OCI-LY1 (cell line): ENCODE measurements around the gene CEP120.

ENCODE experiments used
- H2AFZ ChIP-seq: fragments of 200-600 bp; sonication (generic), shearing (Covaris generic); 2 replicates; pipeline ENCODE4 v1.6.0; 2014; ENCODE audit warnings: antibody characterized with exemption, mild to moderate bottlenecking, low read length
- H3F3A ChIP-seq: fragments of 200-600 bp; sonication (generic), shearing (Covaris generic); 2 replicates; pipeline ENCODE4 v1.6.0; 2014; ENCODE audit warnings: mild to moderate bottlenecking, antibody characterized with exemption, low read length, moderate library complexity; ENCODE audit not compliant: insufficient read depth
- H3K27ac ChIP-seq: fragments of 200-600 bp; sonication (generic); 2 replicates; pipeline ENCODE4 v1.5.1; 2014; ENCODE audit warnings: low read length, mixed run types, mild to moderate bottlenecking, low read depth; ENCODE audit not compliant: poor library complexity, severe bottlenecking
- H3K27me3 ChIP-seq: fragments of 200-600 bp; sonication (generic); 2 replicates; pipeline ENCODE4 v1.6.0; 2014; ENCODE audit warnings: antibody characterized with exemption, mild to moderate bottlenecking, low read length, moderate library complexity; ENCODE audit not compliant: insufficient read depth
- H3K36me3 ChIP-seq: fragments of 200-600 bp; sonication (generic); 2 replicates; pipeline ENCODE4 v1.6.1; 2014; ENCODE audit warnings: mild to moderate bottlenecking, antibody characterized with exemption, low read length, moderate library complexity, mixed read lengths; ENCODE audit not compliant: insufficient read depth
- H3K4me1 ChIP-seq: fragments of 200-600 bp; sonication (generic); 2 replicates; pipeline ENCODE4 v1.5.1; 2014; ENCODE audit warnings: mild to moderate bottlenecking, low read length, moderate library complexity; ENCODE audit not compliant: insufficient read depth, severe bottlenecking
- H3K4me2 ChIP-seq: fragments of 200-600 bp; sonication (generic), shearing (Covaris generic); 2 replicates; pipeline ENCODE4 v1.6.1; 2014; ENCODE audit warnings: low read length
- H3K4me3 ChIP-seq: fragments of 200-600 bp; sonication (generic); 2 replicates; pipeline ENCODE4 v1.5.1; 2014; ENCODE audit warnings: low read length, low read depth, mild to moderate bottlenecking, mixed read lengths; ENCODE audit not compliant: poor library complexity, severe bottlenecking
- H3K79me2 ChIP-seq: fragments of 200-600 bp; shearing (Covaris generic); 2 replicates; pipeline ENCODE4 v1.6.1; 2016; ENCODE audit warnings: mixed run types, low read length, mixed read lengths; ENCODE audit not compliant: insufficient read depth
- H3K9ac ChIP-seq: fragments of 200-600 bp; sonication (generic), shearing (Covaris generic); 2 replicates; pipeline ENCODE4 v1.6.1; 2014; ENCODE audit warnings: mild to moderate bottlenecking, low read length, mixed read lengths
- H3K9me2 ChIP-seq: fragments of 200-600 bp; sonication (generic), shearing (Covaris generic); 2 replicates; pipeline ENCODE4 v1.6.1; 2014; ENCODE audit warnings: low read depth, mild to moderate bottlenecking, low read length, mixed read lengths
- H3K9me3 ChIP-seq: fragments of 200-600 bp; shearing (Covaris generic); 2 replicates; pipeline ENCODE4 v1.6.1; 2014; ENCODE audit warnings: low read length, mixed read lengths
- H4K20me1 ChIP-seq: fragments of 200-600 bp; sonication (generic), shearing (Covaris generic); 2 replicates; pipeline ENCODE4 v1.6.0; 2016; ENCODE audit warnings: mild to moderate bottlenecking, low read length; ENCODE audit not compliant: insufficient read depth
- CTCF ChIP-seq: fragments of 200-600 bp; sonication (generic), shearing (Covaris generic); IDR thresholded peaks from 2 replicates; pipeline ENCODE4 v1.5.1; 2017; ENCODE audit warnings: mild to moderate bottlenecking, antibody characterized with exemption, low read length, moderate library complexity, mixed read lengths
- EZH2 ChIP-seq: fragments of 200-600 bp; sonication (generic), shearing (Covaris generic); IDR thresholded peaks from 2 replicates; pipeline ENCODE4 v1.8.0; 2017; ENCODE audit warnings: borderline replicate concordance, mixed run types, mild to moderate bottlenecking, antibody characterized with exemption, low read length, moderate library complexity, mixed read lengths

The CEP120 gene

GRCh38 chr5:123429993-123430392, 6.8 kb upstream of the CEP120 start:
- H3F3A ChIP-seq = no peaks in the 10 kb centered on the region
- peak overlapping the region; percentile 83; the same call in 1 of the 2 replicates for H2AFZ ChIP-seq
- H3K9me2 ChIP-seq = no peaks in the 10 kb centered on the region
- H3K27ac ChIP-seq = no peak overlapping the region
- no peak overlapping the region for H3K4me2 ChIP-seq
- H3K36me3 ChIP-seq = no peaks in the 10 kb centered on the region
- H4K20me1 ChIP-seq = no peaks in the 10 kb centered on the region
- H3K79me2 ChIP-seq = no peaks in the 10 kb centered on the region
- no peaks in the 10 kb centered on the region for H3K4me1 ChIP-seq
- no peak overlapping the region for H3K4me3 ChIP-seq
- TF ChIP-seq CTCF (no peak), EZH2 (no peak)
- no peaks in the 10 kb centered on the region for H3K27me3 ChIP-seq
- H3K9me3 ChIP-seq = no peaks in the 10 kb centered on the region
- no peak overlapping the region for H3K9ac ChIP-seq

- no peaks in the 10 kb centered on the region for H3K79me2 ChIP-seq
- H3F3A ChIP-seq = no peaks in the 10 kb centered on the region
- H3K27ac ChIP-seq = no peak overlapping the region
- no peaks in the 10 kb centered on the region for H3K36me3 ChIP-seq
- no peak overlapping the region for H3K9ac ChIP-seq
- H3K4me2 ChIP-seq = no peak overlapping the region
- no peaks in the 10 kb centered on the region for H3K9me3 ChIP-seq
- H3K4me3 ChIP-seq = no peak overlapping the region
- TF ChIP-seq CTCF (no peak), EZH2 (no peak)
- no peaks in the 10 kb centered on the region for H3K27me3 ChIP-seq
- no peaks in the 10 kb centered on the region for H3K9me2 ChIP-seq
- no peaks in the 10 kb centered on the region for H4K20me1 ChIP-seq
- peaks cover under 1% of the 10 kb centered on the region for H3K4me1 ChIP-seq
- peak overlapping the region; percentile 83; the same call in 1 of the 2 replicates for H2AFZ ChIP-seq
Measured at GRCh38 chr5:123429221-123429954, 6.2 kb upstream of the CEP120 start.

- no peaks in the 10 kb centered on the region for H4K20me1 ChIP-seq
- TF ChIP-seq EZH2 (no peak), CTCF (no peak)
- no peak overlapping the region for H3K4me3 ChIP-seq
- no peaks in the 10 kb centered on the region for H3F3A ChIP-seq
- H3K9me2 ChIP-seq = no peaks in the 10 kb centered on the region
- peaks cover 8% of the 10 kb centered on the region for H3K4me1 ChIP-seq
- no peaks in the 10 kb centered on the region for H3K9me3 ChIP-seq
- H2AFZ ChIP-seq = no peak overlapping the region
- no peak overlapping the region for H3K9ac ChIP-seq
- no peaks in the 10 kb centered on the region for H3K36me3 ChIP-seq
- H3K27ac ChIP-seq = no peak overlapping the region
- no peaks in the 10 kb centered on the region for H3K79me2 ChIP-seq
- H3K4me2 ChIP-seq = no peak overlapping the region
- H3K27me3 ChIP-seq = no peaks in the 10 kb centered on the region
Measured at GRCh38 chr5:123428521-123429220, 5.5 kb upstream of the CEP120 start.
